BJ (cell line): Measurements from ENCODE around the gene RAG2. TPM values are rescaled to one million over a fixed set of nuclear protein-coding genes. Genes with fewer than 3 reads are reported as not detected.

Source experiments
- CTCF ChIA-PET: fragments of 350-600 bp; formaldehyde crosslinking; extraction: SDS; loops from one replicate; lab custom pipeline; 2021; ENCODE audit warnings: antibody characterized with exemption, inconsistent platforms; lab: Yijun Ruan, JAX
- POLR2A ChIA-PET: fragments of 300-600 bp; sonication (Branson Sonifier 250); formaldehyde crosslinking; extraction: SDS; loops from one replicate; lab custom pipeline; 2021; ENCODE audit warnings: antibody characterized with exemption; lab: Charles Lee
- DNase-seq: peaks from one replicate; pipeline ENCODE4 v3.0.0-alpha.2; 2011; ENCODE audit warnings: low read depth
- H3K27me3 ChIP-seq: 2 replicates; pipeline ENCODE4 v1.6.0; 2011; ENCODE audit warnings: low read length; ENCODE audit not compliant: control insufficient read depth, insufficient read depth
- H3K36me3 ChIP-seq: 2 replicates; pipeline ENCODE4 v1.5.1; 2011; ENCODE audit warnings: low read length; ENCODE audit not compliant: control insufficient read depth, insufficient read depth
- H3K4me3 ChIP-seq: 2 replicates; pipeline ENCODE4 v1.5.1; 2011; ENCODE audit warnings: low read depth, mild to moderate bottlenecking, control low read depth, low read length
- polyA plus RNA-seq: library from polyadenylated mRNA; depleted of rRNA; stranded (reverse); fragments of >200 nt; gene quantifications from 2 replicates; pipeline ENCODE4 v1.2.3, GENCODE V29; 2011
- TF ChIP-seq, protein P1 (sequence below): IDR thresholded peaks from 2 replicates; pipeline ENCODE4 v1.5.1; 2011; ENCODE audit warnings: low read depth, mild to moderate bottlenecking, control low read depth, inconsistent platforms, low read length, moderate library complexity; ENCODE audit not compliant: insufficient read depth

RAG2 gene
- polyA plus RNA-seq, 1 experiment, result not detected

DNA sequence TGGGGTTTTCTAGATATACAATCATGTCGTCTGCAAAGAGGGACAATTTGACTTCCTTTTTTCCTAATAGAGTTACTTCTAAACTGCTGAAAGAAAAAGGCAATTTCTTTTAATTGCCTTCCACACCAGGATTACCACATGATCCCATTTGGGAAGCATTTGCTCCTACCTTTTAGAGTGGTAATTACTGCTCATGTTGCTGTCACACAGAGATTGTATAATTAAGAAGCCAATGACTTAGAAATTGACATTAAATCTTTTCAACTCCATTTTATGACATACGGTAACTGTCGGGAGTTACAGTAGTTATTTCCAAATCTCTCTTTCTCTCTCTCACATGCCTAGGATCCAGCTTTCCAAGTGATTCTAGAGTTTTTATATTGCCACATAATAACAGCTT is 17.8 kb upstream of the RAG2 start:
- no peaks in the 10 kb centered on the region for H3K27me3 ChIP-seq
- DNase-seq, result no peak
- H3K36me3 ChIP-seq, result no peaks in the 10 kb centered on the region
- ChIA-PET CTCF (no interaction called here), POLR2A (no interaction called here)
- H3K4me3 ChIP-seq, result no peak overlapping the region
- TF ChIP-seq, protein P1, sequence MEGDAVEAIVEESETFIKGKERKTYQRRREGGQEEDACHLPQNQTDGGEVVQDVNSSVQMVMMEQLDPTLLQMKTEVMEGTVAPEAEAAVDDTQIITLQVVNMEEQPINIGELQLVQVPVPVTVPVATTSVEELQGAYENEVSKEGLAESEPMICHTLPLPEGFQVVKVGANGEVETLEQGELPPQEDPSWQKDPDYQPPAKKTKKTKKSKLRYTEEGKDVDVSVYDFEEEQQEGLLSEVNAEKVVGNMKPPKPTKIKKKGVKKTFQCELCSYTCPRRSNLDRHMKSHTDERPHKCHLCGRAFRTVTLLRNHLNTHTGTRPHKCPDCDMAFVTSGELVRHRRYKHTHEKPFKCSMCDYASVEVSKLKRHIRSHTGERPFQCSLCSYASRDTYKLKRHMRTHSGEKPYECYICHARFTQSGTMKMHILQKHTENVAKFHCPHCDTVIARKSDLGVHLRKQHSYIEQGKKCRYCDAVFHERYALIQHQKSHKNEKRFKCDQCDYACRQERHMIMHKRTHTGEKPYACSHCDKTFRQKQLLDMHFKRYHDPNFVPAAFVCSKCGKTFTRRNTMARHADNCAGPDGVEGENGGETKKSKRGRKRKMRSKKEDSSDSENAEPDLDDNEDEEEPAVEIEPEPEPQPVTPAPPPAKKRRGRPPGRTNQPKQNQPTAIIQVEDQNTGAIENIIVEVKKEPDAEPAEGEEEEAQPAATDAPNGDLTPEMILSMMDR, result no peak

DNA sequence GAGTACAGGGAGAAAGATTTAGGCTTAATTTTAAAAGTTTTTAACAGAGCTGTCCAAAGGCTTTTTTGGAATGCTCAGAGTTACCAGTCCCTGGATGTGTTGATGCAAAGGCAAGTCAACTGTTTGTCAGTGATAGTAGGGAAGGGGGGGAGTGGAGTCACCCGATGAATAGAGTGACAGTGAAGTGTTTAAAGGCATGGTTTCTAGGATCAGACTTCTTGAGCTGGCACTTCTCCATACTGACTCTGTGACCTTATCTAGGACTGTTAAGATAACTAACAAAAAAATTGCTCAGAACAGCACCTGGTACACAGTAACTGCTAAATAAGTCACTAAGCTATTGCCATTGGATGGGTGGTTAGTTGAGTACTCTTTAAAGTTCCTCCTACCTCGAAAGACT is 11.3 kb upstream of the RAG2 start:
- ChIA-PET POLR2A (no interaction called here), CTCF (interaction anchor here (1.2 kb wide), 1 partner anchor 19 kb away, joined by 3 read pairs; no protein-coding TSS in a partner anchor)
- no peaks in the 10 kb centered on the region for H3K36me3 ChIP-seq
- H3K27me3 ChIP-seq, result no peaks in the 10 kb centered on the region
- H3K4me3 ChIP-seq, result no peak overlapping the region
- DNase-seq, result no peak
- TF ChIP-seq, protein P1, result no peak

DNA sequence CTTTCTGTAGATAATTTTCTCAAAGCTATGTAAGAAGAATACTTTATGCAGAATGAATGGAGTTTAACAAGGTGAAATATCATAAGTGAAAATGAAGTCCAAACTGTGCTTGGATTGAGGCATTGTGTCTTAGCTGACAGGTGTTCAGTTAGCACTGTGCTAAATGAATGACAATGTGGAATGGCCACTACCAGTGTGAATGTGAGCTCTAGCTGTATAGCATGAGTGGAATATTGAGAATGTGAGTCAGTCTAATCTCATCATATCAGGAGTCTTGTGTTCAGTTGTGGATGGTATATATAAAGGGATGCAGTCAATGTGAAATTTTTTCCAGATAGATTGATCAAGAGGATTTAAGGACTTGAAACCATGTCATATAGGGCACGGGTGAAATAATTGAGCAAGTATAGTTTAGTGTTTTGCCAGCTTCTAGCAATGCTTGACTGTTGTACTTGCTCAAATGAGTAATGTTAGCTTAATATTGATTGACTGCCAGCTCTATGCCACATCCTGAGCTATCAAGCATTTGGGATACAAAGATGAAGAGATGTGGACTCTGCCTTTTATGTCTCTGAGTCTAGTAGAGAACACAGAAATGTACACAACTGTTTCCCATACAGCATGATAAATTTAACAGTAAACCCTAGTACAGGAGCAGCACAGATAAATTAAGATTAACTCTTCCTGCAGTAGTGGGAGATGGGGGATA is 10.6 kb upstream of the RAG2 start:
- H3K4me3 ChIP-seq, result no peak overlapping the region
- ChIA-PET POLR2A (no interaction called here), CTCF (interaction anchor here (1.1 to 1.2 kb wide), 2 partner anchors 19 to 100 kb away, joined by 3 read pairs; no protein-coding TSS in a partner anchor)
- no peaks in the 10 kb centered on the region for H3K27me3 ChIP-seq
- DNase-seq, result no peak
- TF ChIP-seq, protein P1, result no peak
- H3K36me3 ChIP-seq, result no peaks in the 10 kb centered on the region

DNA sequence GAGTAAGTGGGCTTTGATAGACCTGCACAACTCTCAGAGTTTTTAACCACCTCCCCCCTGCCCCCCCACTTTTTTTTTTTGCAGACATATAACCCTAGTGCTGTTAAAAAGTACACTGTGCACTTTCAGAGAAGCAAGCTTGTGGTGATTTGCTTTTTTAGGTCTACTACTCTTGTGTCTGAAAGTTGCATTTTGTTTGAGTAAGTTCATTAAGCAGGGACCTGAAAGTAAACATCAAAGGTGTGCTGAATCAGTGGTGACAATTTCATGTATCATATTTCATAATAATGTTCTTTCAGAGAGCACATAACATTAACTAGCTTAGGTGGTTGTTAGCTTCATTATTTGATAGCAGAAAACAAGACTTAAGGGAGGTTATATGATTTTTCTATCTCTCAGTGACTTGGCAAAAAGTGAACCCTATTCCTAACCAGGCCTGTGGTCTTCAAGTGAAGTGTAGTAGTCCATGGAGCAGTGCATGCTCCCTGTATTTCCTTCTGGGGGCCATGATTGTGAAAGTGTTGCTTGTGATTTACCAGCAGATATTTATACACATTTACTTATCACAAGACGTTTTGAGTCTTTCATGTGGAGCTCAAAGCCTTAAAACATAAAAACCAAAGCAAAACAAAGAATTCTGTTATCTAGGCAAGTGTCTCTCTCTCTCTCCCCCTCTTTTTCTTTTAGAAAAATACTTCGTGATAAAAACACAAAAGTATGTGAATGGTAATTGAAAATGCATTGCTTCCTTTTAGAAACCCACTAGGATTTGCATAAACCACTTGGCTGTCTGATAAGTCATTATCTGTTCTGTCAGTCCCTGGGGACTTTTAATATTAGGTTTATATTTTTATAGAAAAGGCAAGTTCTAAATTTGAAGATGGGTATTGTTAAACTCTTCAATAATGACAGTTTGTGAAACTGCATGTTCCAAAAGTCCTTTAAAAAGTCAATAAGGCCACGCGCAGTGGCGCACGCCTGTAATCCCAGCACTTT is 7.5 kb upstream of the RAG2 start:
- no peak for DNase-seq
- Histone ChIP-seq H3K36me3 (no peaks in the 10 kb centered on the region), H3K27me3 (no peaks in the 10 kb centered on the region), H3K4me3 (no peak overlapping the region)
- POLR2A ChIA-PET, result no interaction called here
- TF ChIP-seq, protein P1, result no peak
- CTCF ChIA-PET, result no interaction called here

DNA sequence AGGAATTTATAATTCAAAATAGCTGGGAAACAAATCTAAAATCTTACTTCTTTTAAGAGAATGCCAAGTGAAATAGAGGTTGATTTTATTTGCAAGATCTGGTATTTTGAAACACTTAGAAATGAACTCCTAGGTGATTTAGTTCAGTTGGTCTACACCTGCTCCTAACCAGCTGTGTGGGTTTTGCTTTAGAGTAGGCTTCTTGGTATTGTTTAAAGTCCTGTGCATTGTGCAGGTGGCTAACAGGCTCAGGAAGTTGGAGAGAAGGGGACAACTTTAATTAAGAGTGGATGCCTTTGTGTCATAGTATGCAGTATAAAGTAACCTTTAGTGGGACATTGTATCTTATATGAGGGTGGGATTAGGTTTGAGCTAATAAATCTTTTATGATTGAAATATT is 4.1 kb upstream of the RAG2 start:
- Histone ChIP-seq H3K4me3 (no peak overlapping the region), H3K27me3 (no peaks in the 10 kb centered on the region), H3K36me3 (no peaks in the 10 kb centered on the region)
- TF ChIP-seq, protein P1, result no peak
- ChIA-PET CTCF (no interaction called here), POLR2A (no interaction called here)
- no peak for DNase-seq
